BJ (cell line): ENCODE measurements around the gene PKD2L2. TPM values are rescaled to one million over a fixed set of nuclear protein-coding genes. Genes with fewer than 3 reads are reported as not detected.
A peak's percentile ranks its signal among the peaks of the same experiment; 100 is the strongest.
"Not testable (repeated sequence)": the region's sequence is repeated elsewhere in the genome, so short reads cannot be mapped to it uniquely, and the experiment has no call there.

Source experiments
- CTCF ChIA-PET: fragments of 350-600 bp; formaldehyde crosslinking; extraction: SDS; loops from one replicate; lab custom pipeline; 2021; ENCODE audit warnings: antibody characterized with exemption, inconsistent platforms; lab: Yijun Ruan, JAX
- POLR2A ChIA-PET: fragments of 300-600 bp; sonication (Branson Sonifier 250); formaldehyde crosslinking; extraction: SDS; loops from one replicate; lab custom pipeline; 2021; ENCODE audit warnings: antibody characterized with exemption; lab: Charles Lee
- DNase-seq: peaks from one replicate; pipeline ENCODE4 v3.0.0-alpha.2; 2011; ENCODE audit warnings: low read depth
- H3K27me3 ChIP-seq: 2 replicates; pipeline ENCODE4 v1.6.0; 2011; ENCODE audit warnings: low read length; ENCODE audit not compliant: control insufficient read depth, insufficient read depth
- H3K36me3 ChIP-seq: 2 replicates; pipeline ENCODE4 v1.5.1; 2011; ENCODE audit warnings: low read length; ENCODE audit not compliant: control insufficient read depth, insufficient read depth
- H3K4me3 ChIP-seq: 2 replicates; pipeline ENCODE4 v1.5.1; 2011; ENCODE audit warnings: low read depth, mild to moderate bottlenecking, control low read depth, low read length
- CTCF ChIP-seq: IDR thresholded peaks from 2 replicates; pipeline ENCODE4 v1.5.1; 2011; ENCODE audit warnings: low read depth, mild to moderate bottlenecking, control low read depth, inconsistent platforms, low read length, moderate library complexity; ENCODE audit not compliant: insufficient read depth
- polyA minus RNA-seq: library from RNA; depleted of rRNA, polyadenylated mRNA; stranded (reverse); fragments of >200 nt; gene quantifications from 2 replicates; pipeline ENCODE4 v1.2.3, GENCODE V29; 2011; rRNA and poly(A)+ RNA removed
- polyA plus RNA-seq: library from polyadenylated mRNA; depleted of rRNA; stranded (reverse); fragments of >200 nt; gene quantifications from 2 replicates; pipeline ENCODE4 v1.2.3, GENCODE V29; 2011; rRNA removed

PKD2L2 gene
- polyA plus RNA-seq, result 0.02 TPM in 1 of 2 replicates, not detected in the other
- polyA minus RNA-seq, result not detected in 2 replicates

GRCh38 chr5:137888863-137889759, at the start of gene PKD2L2:
Gene PKD2L2 (plus strand): TSS chr5:137889457. CDS start chr5:137889492, 35 bp downstream.
- CTCF ChIA-PET, result interaction anchor here (0.5 kb wide), 1 partner anchor 173 kb away, joined by 3 read pairs; no protein-coding TSS in a partner anchor
- no peak for TF ChIP-seq CTCF
- POLR2A ChIA-PET, result interaction anchor here (0.6 kb wide), 1 partner anchor 917 kb away, joined by 3 read pairs; no protein-coding TSS in a partner anchor
- DNase-seq, result peak; percentile 21
- Histone ChIP-seq H3K27me3 (no peaks in the 10 kb centered on the region), H3K4me3 (peak within 1 kb of the TSS; percentile 45), H3K36me3 (no peaks in the 10 kb centered on the region)

DNA sequence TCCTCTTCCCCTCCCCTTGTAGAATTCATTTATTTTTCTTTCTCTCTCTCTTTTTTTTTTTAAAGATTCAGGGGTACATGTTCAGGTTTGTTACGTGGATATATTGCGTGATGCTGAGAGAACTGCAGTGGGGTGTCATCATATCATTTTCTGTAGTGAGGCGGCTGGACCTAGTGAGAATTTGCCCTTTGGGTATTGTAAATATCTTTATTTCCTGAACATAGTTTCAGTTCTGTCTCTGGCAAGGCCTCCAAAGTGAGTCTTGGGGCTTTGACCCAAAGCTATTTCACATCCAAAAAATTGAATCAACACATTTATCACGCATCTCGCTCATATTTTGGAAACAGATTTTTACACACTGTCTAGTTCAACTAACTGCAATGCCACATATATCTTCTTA, 47.0 kb upstream of the PKD2L2 start:
- TF ChIP-seq CTCF, result no peak
- Histone ChIP-seq H3K4me3 (no peak overlapping the region), H3K36me3 (no peaks in the 10 kb centered on the region), H3K27me3 (0 out of 2 replicates have a peak, but pooled peaks cover 1% of the 10 kb centered on the region)
- DNase-seq, result no peak
- CTCF ChIA-PET, result no interaction called here
- POLR2A ChIA-PET, result no interaction called here

- no peak for DNase-seq
- no peaks in the 10 kb centered on the region for H3K36me3 ChIP-seq
- H3K27me3 ChIP-seq, result 0 out of 2 replicates have a peak, but pooled peaks cover 1% of the 10 kb centered on the region
- POLR2A ChIA-PET, result no interaction called here
- TF ChIP-seq CTCF, result no peak
- H3K4me3 ChIP-seq, result no peak overlapping the region
- CTCF ChIA-PET, result no interaction called here
Observed at GRCh38 chr5:137843676-137844299, 45.5 kb upstream of the PKD2L2 start.

DNA sequence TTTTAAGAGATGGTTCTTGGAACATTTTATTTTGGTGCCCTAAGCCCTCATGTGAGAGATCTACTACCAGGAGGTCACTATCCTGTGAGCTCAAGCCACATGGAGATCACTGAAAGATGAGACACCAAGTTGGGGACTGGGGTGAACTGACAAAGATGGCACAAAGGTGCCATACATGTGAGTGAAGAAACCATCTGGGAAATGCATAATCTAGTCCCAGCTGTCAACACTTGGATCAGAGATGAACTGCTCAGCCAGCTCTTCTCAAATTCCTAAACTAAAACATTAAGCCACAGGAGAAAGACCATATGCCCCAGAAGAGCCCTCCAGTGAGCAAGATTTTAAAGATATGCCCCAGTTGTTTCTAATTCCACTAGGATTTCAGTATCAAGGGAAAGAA, 43.8 kb upstream of the PKD2L2 start:
- Histone ChIP-seq H3K36me3 (no peaks in the 10 kb centered on the region), H3K4me3 (no peak overlapping the region), H3K27me3 (0 out of 2 replicates have a peak, but pooled peaks cover 1% of the 10 kb centered on the region)
- no peak for TF ChIP-seq CTCF
- ChIA-PET CTCF (interaction anchor here (2.1 kb wide), 1 partner anchor 66 kb away, joined by 4 read pairs; no protein-coding TSS in a partner anchor), POLR2A (no interaction called here)
- no peak for DNase-seq

- Histone ChIP-seq H3K27me3 (0 out of 2 replicates have a peak, but pooled peaks cover 1% of the 10 kb centered on the region), H3K4me3 (no peak overlapping the region), H3K36me3 (no peaks in the 10 kb centered on the region)
- no peak for TF ChIP-seq CTCF
- ChIA-PET POLR2A (no interaction called here), CTCF (interaction anchor here (1.5 kb wide), 1 partner anchor 10 kb away, joined by 3 read pairs; no protein-coding TSS in a partner anchor)
- DNase-seq, result no peak
Observed at GRCh38 chr5:137847687-137848086, 41.6 kb upstream of the PKD2L2 start.

- DNase-seq, H3K36me3 ChIP-seq, H3K4me3 ChIP-seq, POLR2A ChIA-PET, CTCF ChIA-PET, H3K27me3 ChIP-seq: not testable (repeated sequence)
Observed at GRCh38 chr5:137853165-137853564, 36.1 kb upstream of the PKD2L2 start.
